Liver (tissue), 9 donors: ENCODE measurements around the gene TRIM69. TPM values are rescaled to one million over a fixed set of nuclear protein-coding genes. Genes with fewer than 3 reads are reported as not detected.

Source experiments
- DNase-seq: peaks from one replicate; pipeline ENCODE4 v3.0.0-alpha.2; 2017; ENCODE audit warnings: low spot score
- H3K27ac ChIP-seq, 2 donors: one replicate each; pipeline ENCODE4 v1.7.0; 2013; ENCODE audit warnings: inconsistent platforms in 2 of 2, low read length in 2 of 2, control low read depth in 1 of 2, low read depth in 1 of 2, mild to moderate bottlenecking in 1 of 2
- H3K27me3 ChIP-seq, 4 donors: one replicate each; pipeline versions ENCODE4 v1.6.1 to v1.7.0; 2013; ENCODE audit warnings: low read length in 3 of 4, inconsistent platforms in 1 of 4, mild to moderate bottlenecking in 1 of 4, moderate library complexity in 1 of 4; ENCODE audit not compliant: control insufficient read depth in 4 of 4, insufficient read depth in 4 of 4
- H3K36me3 ChIP-seq, 4 donors: one replicate each; pipeline versions ENCODE4 v1.6.1 to v1.7.0; 2013; ENCODE audit warnings: low read length in 3 of 4, mild to moderate bottlenecking in 3 of 4, low read depth in 1 of 4, moderate library complexity in 1 of 4; ENCODE audit not compliant: control insufficient read depth in 4 of 4, insufficient read depth in 3 of 4
- H3K4me1 ChIP-seq, 4 donors: one replicate each; pipeline versions ENCODE4 v1.6.1 to v1.7.0; 2013; ENCODE audit warnings: low read length in 3 of 4, mild to moderate bottlenecking in 3 of 4, moderate library complexity in 1 of 4; ENCODE audit not compliant: control insufficient read depth in 4 of 4, insufficient read depth in 4 of 4
- H3K4me3 ChIP-seq, 3 donors: one replicate each; pipeline versions ENCODE4 v1.6.1 to v1.7.0; 2013; ENCODE audit warnings: low read length in 3 of 3, control low read depth in 1 of 3, low read depth in 1 of 3, mild to moderate bottlenecking in 1 of 3
- H3K9ac ChIP-seq, 2 donors: one replicate each; pipeline ENCODE4 v1.7.0; 2013; ENCODE audit warnings: low read length in 2 of 2, mild to moderate bottlenecking in 2 of 2, moderate library complexity in 2 of 2, control low read depth in 1 of 2, low read depth in 1 of 2
- H3K9me3 ChIP-seq, 4 donors: one replicate each; pipeline versions ENCODE4 v1.6.1 to v1.7.0; 2013; ENCODE audit warnings: low read length in 3 of 4; ENCODE audit not compliant: control insufficient read depth in 4 of 4
- EGR1 ChIP-seq, 2 donors: IDR thresholded peaks; 2 replicates each; pipeline ENCODE4 v1.6.1; 2016 to 2018; ENCODE audit warnings: antibody characterized with exemption in 2 of 2, low read depth in 2 of 2
- FOXA1 ChIP-seq: IDR thresholded peaks from 2 replicates; pipeline ENCODE4 v1.6.1; 2016; ENCODE audit warnings: antibody characterized with exemption
- FOXA2 ChIP-seq: IDR thresholded peaks from 2 replicates; pipeline ENCODE4 v1.6.1; 2016; ENCODE audit warnings: antibody characterized with exemption
- GABPA ChIP-seq, 2 donors: IDR thresholded peaks in 1 of 2; conservative IDR thresholded peaks in 1 of 2; 2 replicates each; pipeline ENCODE4 v1.6.1; 2016; ENCODE audit warnings: antibody characterized with exemption in 2 of 2, mild to moderate bottlenecking in 1 of 2, moderate library complexity in 1 of 2
- HNF4A ChIP-seq, 2 donors: conservative IDR thresholded peaks; 2 replicates each; pipeline ENCODE4 v1.6.1; 2016; ENCODE audit warnings: antibody characterized with exemption in 2 of 2, mild to moderate bottlenecking in 2 of 2
- HNF4G ChIP-seq: IDR thresholded peaks from 2 replicates; pipeline ENCODE4 v1.6.1; 2016; ENCODE audit warnings: antibody characterized with exemption
- JUND ChIP-seq, 2 donors: IDR thresholded peaks; 2 replicates each; pipeline ENCODE4 v1.6.1; 2016; ENCODE audit warnings: antibody characterized with exemption in 2 of 2
- NR2F2 ChIP-seq: IDR thresholded peaks from 2 replicates; pipeline ENCODE4 v1.6.1; 2016; ENCODE audit warnings: antibody characterized with exemption
- RAD21 ChIP-seq, 2 donors: IDR thresholded peaks; 2 replicates each; pipeline ENCODE4 v1.6.1; 2016; ENCODE audit warnings: antibody characterized with exemption in 2 of 2, mild to moderate bottlenecking in 2 of 2
- RXRA ChIP-seq, 2 donors: IDR thresholded peaks; 2 replicates each; pipeline ENCODE4 v1.6.1; 2017 to 2018; ENCODE audit warnings: antibody characterized with exemption in 2 of 2, mild to moderate bottlenecking in 1 of 2
- SP1 ChIP-seq: IDR thresholded peaks from 2 replicates; pipeline ENCODE4 v1.6.1; 2018; ENCODE audit warnings: antibody characterized with exemption, mild to moderate bottlenecking
- TAF1 ChIP-seq: conservative IDR thresholded peaks from 2 replicates; pipeline ENCODE4 v1.6.1; 2016; ENCODE audit warnings: antibody characterized with exemption, mild to moderate bottlenecking
- YY1 ChIP-seq: IDR thresholded peaks from 2 replicates; pipeline ENCODE4 v1.6.1; 2016; ENCODE audit warnings: antibody characterized with exemption, mild to moderate bottlenecking
- WGBS: extraction: QIAGEN DNeasy Blood & Tissue Kit; methylation state at CpG from one replicate; pipeline ENCODE4 v1.1.7; 2013; 5-methylcytosine and 5-hydroxymethylcytosine counted together
- polyA plus RNA-seq, 2 donors: library from polyadenylated mRNA; stranded (reverse) in 1 of 2; unstranded in 1 of 2; fragments of 200-250 nt in 1 of 2; fragments of >200 nt in 1 of 2; fragmentation: Nextera tagmentation in 1 of 2; extraction: Ambion mirVana in 1 of 2; gene quantifications; one replicate each; pipeline versions ENCODE4 v1.2.1 to v1.2.3, GENCODE V29; 2013 to 2015
- total RNA-seq, 2 donors: library from RNA; depleted of rRNA; stranded (reverse); fragments of >200 nt; gene quantifications; one replicate each; pipeline ENCODE4 v1.2.3, GENCODE V29; 2014
- TF ChIP-seq, protein P1 (sequence below): fragments of 150-350 bp; IDR thresholded peaks from 2 replicates; pipeline ENCODE4 v1.5.1; 2017; ENCODE audit warnings: improper control_type of control experiment, low read depth, low read length; ENCODE audit not compliant: missing input control
- TF ChIP-seq, protein P2 (sequence below): IDR thresholded peaks from 2 replicates; pipeline ENCODE4 v1.6.1; 2016; ENCODE audit warnings: antibody characterized with exemption, mild to moderate bottlenecking
- TF ChIP-seq, protein P3 (sequence below): IDR thresholded peaks from 2 replicates; pipeline ENCODE4 v1.6.1; 2016; ENCODE audit warnings: antibody characterized with exemption
- TF ChIP-seq, protein P4 (sequence below): IDR thresholded peaks from 2 replicates; pipeline ENCODE4 v1.6.1; 2016; ENCODE audit warnings: antibody characterized with exemption
- TF ChIP-seq, protein P5 (sequence below): IDR thresholded peaks from 2 replicates; pipeline ENCODE4 v1.6.1; 2016; ENCODE audit warnings: antibody characterized with exemption
- donor health status: healthy.
- donor health status: healthy.
- donor health status: healthy.
- donor health status: healthy.
- donor health status: healthy.

Gene TRIM69
- total and polyA plus RNA-seq, 4 donors, result 3.6 to 10.0 (median 5.3) TPM

DNA sequence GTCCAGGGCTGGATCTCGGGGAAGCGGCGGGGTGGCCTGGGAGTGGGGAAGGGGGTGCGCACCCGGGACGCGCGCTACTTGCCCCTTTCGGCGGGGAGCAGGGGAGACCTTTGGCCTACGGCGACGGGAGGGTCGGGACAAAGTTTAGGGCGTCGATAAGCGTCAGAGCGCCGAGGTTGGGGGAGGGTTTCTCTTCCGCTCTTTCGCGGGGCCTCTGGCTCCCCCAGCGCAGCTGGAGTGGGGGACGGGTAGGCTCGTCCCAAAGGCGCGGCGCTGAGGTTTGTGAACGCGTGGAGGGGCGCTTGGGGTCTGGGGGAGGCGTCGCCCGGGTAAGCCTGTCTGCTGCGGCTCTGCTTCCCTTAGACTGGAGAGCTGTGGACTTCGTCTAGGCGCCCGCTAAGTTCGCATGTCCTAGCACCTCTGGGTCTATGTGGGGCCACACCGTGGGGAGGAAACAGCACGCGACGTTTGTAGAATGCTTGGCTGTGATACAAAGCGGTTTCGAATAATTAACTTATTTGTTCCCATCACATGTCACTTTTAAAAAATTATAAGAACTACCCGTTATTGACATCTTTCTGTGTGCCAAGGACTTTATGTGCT, 24.5 kb upstream of the TRIM69 start:
- Histone ChIP-seq H3K9me3 (no peaks in the 10 kb centered on the region), H3K4me1 (peaks cover 0 to 23% (median 10%) of the 10 kb centered on the region in 4 donors), H3K9ac (peak overlapping the region; percentile 74 to 98), H3K27ac (peak overlapping the region; percentile 99), H3K27me3 (no peaks in the 10 kb centered on the region), H3K4me3 (peak overlapping the region; percentile 56 to 93 (median 88)), H3K36me3 (peaks cover 6 to 19% (median 19%) of the 10 kb centered on the region in 4 donors)
- TF ChIP-seq HNF4A (conservative IDR thresholded peaks at IDR 0.05) (peak; percentile 57 to 62), RAD21 (IDR thresholded peaks at IDR 0.05) (no peak), HNF4G (peak; percentile 11), NR2F2 (peak; percentile 3)
- under 1% methylated on average over 46 of the region's 46 CpGs for WGBS
- peak; percentile 60 for DNase-seq

DNA sequence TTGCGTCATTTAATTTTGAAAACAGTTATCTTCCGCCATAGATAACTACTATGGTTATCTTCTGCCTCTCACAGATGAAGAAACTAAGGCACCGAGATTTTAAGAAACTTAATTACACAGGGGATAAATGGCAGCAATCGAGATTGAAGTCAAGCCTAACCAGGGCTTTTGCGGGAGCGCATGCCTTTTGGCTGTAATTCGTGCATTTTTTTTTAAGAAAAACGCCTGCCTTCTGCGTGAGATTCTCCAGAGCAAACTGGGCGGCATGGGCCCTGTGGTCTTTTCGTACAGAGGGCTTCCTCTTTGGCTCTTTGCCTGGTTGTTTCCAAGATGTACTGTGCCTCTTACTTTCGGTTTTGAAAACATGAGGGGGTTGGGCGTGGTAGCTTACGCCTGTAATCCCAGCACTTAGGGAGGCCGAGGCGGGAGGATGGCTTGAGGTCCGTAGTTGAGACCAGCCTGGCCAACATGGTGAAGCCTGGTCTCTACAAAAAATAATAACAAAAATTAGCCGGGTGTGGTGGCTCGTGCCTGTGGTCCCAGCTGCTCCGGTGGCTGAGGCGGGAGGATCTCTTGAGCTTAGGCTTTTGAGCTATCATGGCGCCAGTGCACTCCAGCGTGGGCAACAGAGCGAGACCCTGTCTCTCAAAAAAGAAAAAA, 23.9 kb upstream of the TRIM69 start:
- 5% methylated on average over 24 of the region's 24 CpGs for WGBS
- H3K27me3 ChIP-seq, result no peaks in the 10 kb centered on the region
- peaks cover 6 to 25% (median 25%) of the 10 kb centered on the region in 4 donors for H3K36me3 ChIP-seq
- peaks cover 0 to 23% (median 10%) of the 10 kb centered on the region in 4 donors for H3K4me1 ChIP-seq
- DNase-seq, result peak; percentile 64
- peak overlapping the region; percentile 99 for H3K27ac ChIP-seq
- TF ChIP-seq, protein P1, sequence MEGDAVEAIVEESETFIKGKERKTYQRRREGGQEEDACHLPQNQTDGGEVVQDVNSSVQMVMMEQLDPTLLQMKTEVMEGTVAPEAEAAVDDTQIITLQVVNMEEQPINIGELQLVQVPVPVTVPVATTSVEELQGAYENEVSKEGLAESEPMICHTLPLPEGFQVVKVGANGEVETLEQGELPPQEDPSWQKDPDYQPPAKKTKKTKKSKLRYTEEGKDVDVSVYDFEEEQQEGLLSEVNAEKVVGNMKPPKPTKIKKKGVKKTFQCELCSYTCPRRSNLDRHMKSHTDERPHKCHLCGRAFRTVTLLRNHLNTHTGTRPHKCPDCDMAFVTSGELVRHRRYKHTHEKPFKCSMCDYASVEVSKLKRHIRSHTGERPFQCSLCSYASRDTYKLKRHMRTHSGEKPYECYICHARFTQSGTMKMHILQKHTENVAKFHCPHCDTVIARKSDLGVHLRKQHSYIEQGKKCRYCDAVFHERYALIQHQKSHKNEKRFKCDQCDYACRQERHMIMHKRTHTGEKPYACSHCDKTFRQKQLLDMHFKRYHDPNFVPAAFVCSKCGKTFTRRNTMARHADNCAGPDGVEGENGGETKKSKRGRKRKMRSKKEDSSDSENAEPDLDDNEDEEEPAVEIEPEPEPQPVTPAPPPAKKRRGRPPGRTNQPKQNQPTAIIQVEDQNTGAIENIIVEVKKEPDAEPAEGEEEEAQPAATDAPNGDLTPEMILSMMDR, result no peak
- TF ChIP-seq YY1 (peak; percentile 58), TAF1 (peak; percentile 20), JUND (IDR thresholded peaks at IDR 0.05) (no peak), GABPA (IDR thresholded peaks at IDR 0.05 in 1 of 2, conservative IDR thresholded peaks at IDR 0.05 in 1 of 2) (no peak), RAD21 (IDR thresholded peaks at IDR 0.05) (peak in 1 of 2 donors; percentile 18), FOXA1 (no peak), SP1 (no peak), HNF4G (no peak), RXRA (IDR thresholded peaks at IDR 0.05) (peak in 1 of 2 donors; percentile 18), FOXA2 (no peak), NR2F2 (no peak), HNF4A (conservative IDR thresholded peaks at IDR 0.05) (no peak), EGR1 (IDR thresholded peaks at IDR 0.05; ENCODE audit: low read depth in 2 of 2) (no peak)
- TF ChIP-seq, protein P2, sequence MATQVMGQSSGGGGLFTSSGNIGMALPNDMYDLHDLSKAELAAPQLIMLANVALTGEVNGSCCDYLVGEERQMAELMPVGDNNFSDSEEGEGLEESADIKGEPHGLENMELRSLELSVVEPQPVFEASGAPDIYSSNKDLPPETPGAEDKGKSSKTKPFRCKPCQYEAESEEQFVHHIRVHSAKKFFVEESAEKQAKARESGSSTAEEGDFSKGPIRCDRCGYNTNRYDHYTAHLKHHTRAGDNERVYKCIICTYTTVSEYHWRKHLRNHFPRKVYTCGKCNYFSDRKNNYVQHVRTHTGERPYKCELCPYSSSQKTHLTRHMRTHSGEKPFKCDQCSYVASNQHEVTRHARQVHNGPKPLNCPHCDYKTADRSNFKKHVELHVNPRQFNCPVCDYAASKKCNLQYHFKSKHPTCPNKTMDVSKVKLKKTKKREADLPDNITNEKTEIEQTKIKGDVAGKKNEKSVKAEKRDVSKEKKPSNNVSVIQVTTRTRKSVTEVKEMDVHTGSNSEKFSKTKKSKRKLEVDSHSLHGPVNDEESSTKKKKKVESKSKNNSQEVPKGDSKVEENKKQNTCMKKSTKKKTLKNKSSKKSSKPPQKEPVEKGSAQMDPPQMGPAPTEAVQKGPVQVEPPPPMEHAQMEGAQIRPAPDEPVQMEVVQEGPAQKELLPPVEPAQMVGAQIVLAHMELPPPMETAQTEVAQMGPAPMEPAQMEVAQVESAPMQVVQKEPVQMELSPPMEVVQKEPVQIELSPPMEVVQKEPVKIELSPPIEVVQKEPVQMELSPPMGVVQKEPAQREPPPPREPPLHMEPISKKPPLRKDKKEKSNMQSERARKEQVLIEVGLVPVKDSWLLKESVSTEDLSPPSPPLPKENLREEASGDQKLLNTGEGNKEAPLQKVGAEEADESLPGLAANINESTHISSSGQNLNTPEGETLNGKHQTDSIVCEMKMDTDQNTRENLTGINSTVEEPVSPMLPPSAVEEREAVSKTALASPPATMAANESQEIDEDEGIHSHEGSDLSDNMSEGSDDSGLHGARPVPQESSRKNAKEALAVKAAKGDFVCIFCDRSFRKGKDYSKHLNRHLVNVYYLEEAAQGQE, result no peak
- TF ChIP-seq, protein P3, sequence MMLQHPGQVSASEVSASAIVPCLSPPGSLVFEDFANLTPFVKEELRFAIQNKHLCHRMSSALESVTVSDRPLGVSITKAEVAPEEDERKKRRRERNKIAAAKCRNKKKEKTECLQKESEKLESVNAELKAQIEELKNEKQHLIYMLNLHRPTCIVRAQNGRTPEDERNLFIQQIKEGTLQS, result no peak
- TF ChIP-seq, protein P4, sequence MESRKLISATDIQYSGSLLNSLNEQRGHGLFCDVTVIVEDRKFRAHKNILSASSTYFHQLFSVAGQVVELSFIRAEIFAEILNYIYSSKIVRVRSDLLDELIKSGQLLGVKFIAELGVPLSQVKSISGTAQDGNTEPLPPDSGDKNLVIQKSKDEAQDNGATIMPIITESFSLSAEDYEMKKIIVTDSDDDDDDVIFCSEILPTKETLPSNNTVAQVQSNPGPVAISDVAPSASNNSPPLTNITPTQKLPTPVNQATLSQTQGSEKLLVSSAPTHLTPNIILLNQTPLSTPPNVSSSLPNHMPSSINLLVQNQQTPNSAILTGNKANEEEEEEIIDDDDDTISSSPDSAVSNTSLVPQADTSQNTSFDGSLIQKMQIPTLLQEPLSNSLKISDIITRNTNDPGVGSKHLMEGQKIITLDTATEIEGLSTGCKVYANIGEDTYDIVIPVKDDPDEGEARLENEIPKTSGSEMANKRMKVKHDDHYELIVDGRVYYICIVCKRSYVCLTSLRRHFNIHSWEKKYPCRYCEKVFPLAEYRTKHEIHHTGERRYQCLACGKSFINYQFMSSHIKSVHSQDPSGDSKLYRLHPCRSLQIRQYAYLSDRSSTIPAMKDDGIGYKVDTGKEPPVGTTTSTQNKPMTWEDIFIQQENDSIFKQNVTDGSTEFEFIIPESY, result no peak
- TF ChIP-seq, protein P5, sequence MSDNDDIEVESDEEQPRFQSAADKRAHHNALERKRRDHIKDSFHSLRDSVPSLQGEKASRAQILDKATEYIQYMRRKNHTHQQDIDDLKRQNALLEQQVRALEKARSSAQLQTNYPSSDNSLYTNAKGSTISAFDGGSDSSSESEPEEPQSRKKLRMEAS, result peak; percentile 43
- H3K9me3 ChIP-seq, result no peaks in the 10 kb centered on the region
- H3K9ac ChIP-seq, result peak overlapping the region; percentile 74 to 98
- peak overlapping the region; percentile 56 to 93 (median 88) for H3K4me3 ChIP-seq
